NT2/D1 (cell line): ENCODE measurements around the gene RFT1.

Source experiments
- YY1 ChIP-seq: IDR thresholded peaks from 2 replicates; pipeline ENCODE4 v1.6.1; 2011; ENCODE audit not compliant: insufficient read length, insufficient read depth
- ZNF274 ChIP-seq: IDR thresholded peaks from 2 replicates; pipeline ENCODE4 v1.6.1; 2011; ENCODE audit warnings: mild to moderate bottlenecking, low read depth, low read length

DNA sequence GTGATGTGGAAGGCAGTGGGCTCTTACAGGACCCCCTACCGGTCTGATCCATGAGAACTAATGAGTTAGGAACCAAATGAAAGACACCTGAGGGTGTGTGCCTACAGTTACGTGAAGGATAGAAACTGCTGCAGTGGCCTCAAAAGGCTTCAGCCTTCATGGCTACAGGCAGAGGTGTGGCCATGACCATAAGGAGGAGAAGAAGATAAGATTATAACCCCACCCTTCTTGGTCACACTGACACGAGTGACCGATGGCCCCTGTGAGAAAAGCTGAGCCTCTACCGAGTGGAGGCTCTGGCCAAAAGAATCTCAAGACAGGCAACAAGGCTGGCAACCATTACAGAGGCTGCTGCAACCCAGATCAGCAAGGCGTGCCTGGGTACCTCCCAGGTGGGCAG is 6.3 kb downstream of the RFT1 start:
- no peak for TF ChIP-seq ZNF274
- TF ChIP-seq YY1: no peak
